A673 (cell line): ENCODE data around the gene TTLL8. TPM values are rescaled to one million over a fixed set of nuclear protein-coding genes. Genes with fewer than 3 reads are reported as not detected.
"Not testable (repeated sequence)": the region's sequence is repeated elsewhere in the genome, so short reads cannot be mapped to it uniquely, and the experiment has no call there.

Experiments used
- BruUV-seq: library from RNA; stranded (reverse); fragments of 400-500 nt; replicated peaks from 2 replicates; lab custom pipeline; 2021; lab: Mats Ljungman, UMichigan
- CTCF ChIA-PET: fragments of 300-600 bp; sonication (Branson Sonifier 250); formaldehyde crosslinking; loops from one replicate; lab custom pipeline; 2022; ENCODE audit warnings: antibody characterized with exemption; lab: Charles Lee
- POLR2A ChIA-PET: fragments of 300-600 bp; sonication (Branson Sonifier 250); formaldehyde crosslinking; loops from one replicate; lab custom pipeline; 2022; ENCODE audit warnings: antibody characterized with exemption; ENCODE audit not compliant: low non-redundant PET; lab: Charles Lee
- DNase-seq: peaks from one replicate; pipeline ENCODE4 v3.0.0-alpha.2; 2015; ENCODE audit warnings: low spot score
- H3K27ac ChIP-seq: fragments of 200-600 bp; sonication (generic); 2 replicates; pipeline ENCODE4 v1.5.1; 2016; ENCODE audit warnings: mixed run types, low read depth, mild to moderate bottlenecking, mixed read lengths, antibody characterized with exemption, low read length; ENCODE audit not compliant: poor library complexity, severe bottlenecking
- H3K27me3 ChIP-seq: fragments of 200-600 bp; sonication (generic); replicated peaks from 2 replicates; pipeline ENCODE4 v1.6.1; 2017; ENCODE audit warnings: mixed run types, low read depth, mild to moderate bottlenecking, mixed read lengths, antibody characterized with exemption, low read length; ENCODE audit not compliant: insufficient read depth, poor library complexity
- H3K36me3 ChIP-seq: fragments of 200-600 bp; sonication (generic); 2 replicates; pipeline ENCODE4 v1.6.1; 2016; ENCODE audit warnings: mixed run types, mild to moderate bottlenecking, mixed read lengths, antibody characterized with exemption, low read length; ENCODE audit not compliant: insufficient read depth, poor library complexity, severe bottlenecking
- H3K4me1 ChIP-seq: fragments of 200-600 bp; sonication (generic); 2 replicates; pipeline ENCODE4 v1.6.1; 2017; ENCODE audit warnings: mixed run types, mild to moderate bottlenecking, mixed read lengths, antibody characterized with exemption, low read length; ENCODE audit not compliant: insufficient read depth, poor library complexity, severe bottlenecking
- H3K4me3 ChIP-seq: fragments of 200-600 bp; sonication (generic); 2 replicates; pipeline ENCODE4 v1.5.1; 2016; ENCODE audit warnings: low read depth, mixed run types, mild to moderate bottlenecking, mixed read lengths, low read length; ENCODE audit not compliant: poor library complexity, severe bottlenecking
- H3K9me3 ChIP-seq: fragments of 200-600 bp; sonication (generic); 2 replicates; pipeline ENCODE4 v1.6.1; 2016; ENCODE audit warnings: mixed run types, low read depth, mild to moderate bottlenecking, mixed read lengths, antibody characterized with exemption, low read length; ENCODE audit not compliant: poor library complexity, severe bottlenecking
- EZH2 ChIP-seq: fragments of 200-600 bp; sonication (generic); IDR thresholded peaks from 2 replicates; pipeline ENCODE4 v1.6.1; 2017; ENCODE audit warnings: borderline replicate concordance, low read depth, mild to moderate bottlenecking, mixed read lengths, antibody characterized with exemption, low read length; ENCODE audit not compliant: poor library complexity, severe bottlenecking
- intact Hi-C: fragments of 100-400 bp; cut with micrococcal nuclease; formaldehyde crosslinking; loops from one replicate; pipeline ENCODE4 v1.10.0; 2022; ENCODE audit not compliant: unreplicated experiment
- total RNA-seq: library from RNA; stranded (reverse); gene quantifications from 2 replicates; pipeline ENCODE4 v1.2.3, GENCODE V29; 2021
- TF ChIP-seq, protein P1 (sequence below): fragments of 300-800, 200-600 bp; sonication (generic); conservative IDR thresholded peaks from 2 replicates; pipeline ENCODE4 v1.5.1; 2017; ENCODE audit warnings: low read depth, mild to moderate bottlenecking, antibody characterized with exemption, low read length, moderate library complexity, mixed read lengths

The TTLL8 gene
- total RNA-seq, 1 experiment from 2014 or later, result not detected

- Histone ChIP-seq H3K4me1 (peaks cover 6% of the 10 kb centered on the region), H3K9me3 (peaks cover 16% of the 10 kb centered on the region), H3K27me3 (peaks cover 18% of the 10 kb centered on the region), H3K4me3 (no peak overlapping the region), H3K27ac (no peak overlapping the region), H3K36me3 (no peaks in the 10 kb centered on the region)
- CTCF ChIA-PET, result no interaction called here
- BruUV-seq, result no TSS peak
- no peak for TF ChIP-seq EZH2
- TF ChIP-seq, protein P1, sequence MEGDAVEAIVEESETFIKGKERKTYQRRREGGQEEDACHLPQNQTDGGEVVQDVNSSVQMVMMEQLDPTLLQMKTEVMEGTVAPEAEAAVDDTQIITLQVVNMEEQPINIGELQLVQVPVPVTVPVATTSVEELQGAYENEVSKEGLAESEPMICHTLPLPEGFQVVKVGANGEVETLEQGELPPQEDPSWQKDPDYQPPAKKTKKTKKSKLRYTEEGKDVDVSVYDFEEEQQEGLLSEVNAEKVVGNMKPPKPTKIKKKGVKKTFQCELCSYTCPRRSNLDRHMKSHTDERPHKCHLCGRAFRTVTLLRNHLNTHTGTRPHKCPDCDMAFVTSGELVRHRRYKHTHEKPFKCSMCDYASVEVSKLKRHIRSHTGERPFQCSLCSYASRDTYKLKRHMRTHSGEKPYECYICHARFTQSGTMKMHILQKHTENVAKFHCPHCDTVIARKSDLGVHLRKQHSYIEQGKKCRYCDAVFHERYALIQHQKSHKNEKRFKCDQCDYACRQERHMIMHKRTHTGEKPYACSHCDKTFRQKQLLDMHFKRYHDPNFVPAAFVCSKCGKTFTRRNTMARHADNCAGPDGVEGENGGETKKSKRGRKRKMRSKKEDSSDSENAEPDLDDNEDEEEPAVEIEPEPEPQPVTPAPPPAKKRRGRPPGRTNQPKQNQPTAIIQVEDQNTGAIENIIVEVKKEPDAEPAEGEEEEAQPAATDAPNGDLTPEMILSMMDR, result no peak
- POLR2A ChIA-PET, result no interaction called here
- DNase-seq, result no peak
- intact Hi-C loops, result no loop called here
Measured at GRCh38 chr22:49986325-49986724, 71.8 kb downstream of the TTLL8 start.

DNA sequence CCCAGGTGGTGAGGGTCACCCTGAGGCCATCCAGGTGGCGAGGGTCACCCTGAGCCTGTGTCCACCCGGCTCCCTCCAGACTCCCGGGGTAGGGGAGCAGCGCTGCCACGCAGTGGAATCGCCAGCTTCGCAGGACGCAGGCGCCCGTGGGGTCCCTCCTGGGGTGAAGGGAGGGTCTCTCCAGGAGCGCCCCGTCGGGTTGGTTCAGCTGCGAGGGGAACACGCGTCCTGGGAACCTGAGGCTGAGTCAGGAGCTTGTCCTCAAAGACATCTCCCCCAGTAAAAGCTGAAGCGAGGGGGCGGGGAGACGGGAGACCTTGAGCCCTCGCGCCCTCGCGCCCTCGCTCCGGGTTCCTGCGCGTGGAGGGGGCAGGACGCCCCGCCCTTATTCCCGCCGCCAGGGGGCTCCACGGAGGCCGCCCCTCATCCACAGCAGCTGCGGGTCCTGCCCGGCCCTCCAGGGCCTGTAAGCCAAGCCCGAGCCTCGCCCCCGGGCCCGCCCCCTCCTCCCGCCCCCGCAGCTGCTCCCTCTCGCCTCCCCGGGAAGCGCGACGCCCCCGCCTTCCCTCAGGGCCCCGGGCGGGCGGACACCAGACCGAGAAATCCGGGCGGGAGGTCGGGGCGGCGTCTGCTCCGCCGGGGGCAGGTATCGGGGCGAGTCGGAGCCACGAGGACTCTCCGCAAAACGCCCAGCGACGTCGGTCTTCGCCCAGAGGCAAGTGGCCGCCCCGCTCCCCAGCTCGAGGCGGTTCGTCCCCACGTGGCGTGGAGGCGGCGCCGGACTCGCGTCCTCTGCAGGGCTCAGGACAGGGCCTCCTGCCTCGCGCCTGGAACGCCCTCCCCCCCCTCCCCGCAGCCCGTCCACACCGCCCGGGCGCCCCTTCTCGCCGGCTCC, 74.7 kb downstream of the TTLL8 start:
- no TSS peak for BruUV-seq
- intact Hi-C loops, result no loop called here
- DNase-seq, result no peak
- peaks cover 18% of the 10 kb centered on the region for H3K27me3 ChIP-seq
- H3K4me1 ChIP-seq, result peaks cover 6% of the 10 kb centered on the region
- H3K27ac ChIP-seq, result no peak overlapping the region
- no peak for TF ChIP-seq EZH2
- TF ChIP-seq, protein P1, result peak; percentile 55
- peaks cover 16% of the 10 kb centered on the region for H3K9me3 ChIP-seq
- POLR2A ChIA-PET, result no interaction called here
- CTCF ChIA-PET, result interaction anchor here (0.6 kb wide), 1 partner anchor 24 kb away, joined by 4 read pairs; no protein-coding TSS in a partner anchor
- no peaks in the 10 kb centered on the region for H3K36me3 ChIP-seq
- peak overlapping the region; percentile 15 for H3K4me3 ChIP-seq

GRCh38 chr22:49981799-49982198, 76.3 kb downstream of the TTLL8 start:
- BruUV-seq, intact Hi-C loops, DNase-seq, H3K36me3 ChIP-seq, H3K27ac ChIP-seq, H3K4me3 ChIP-seq, H3K4me1 ChIP-seq, POLR2A ChIA-PET: not testable (repeated sequence)
- Histone ChIP-seq H3K27me3 (peaks cover 18% of the 10 kb centered on the region), H3K9me3 (peaks cover 16% of the 10 kb centered on the region)
- CTCF ChIA-PET, result interaction anchor here (0.6 kb wide), 1 partner anchor 11 kb away, joined by 3 read pairs; no protein-coding TSS in a partner anchor
